Activated CD4-positive, alpha-beta T cell treated with anti-CD3 and anti-CD28 coated beads for 1 hour (primary cell): ENCODE results near the gene MISP3.

Experiments
- DNase-seq: peaks from one replicate; pipeline ENCODE4 v3.0.0-alpha.2; 2020

The MISP3 gene

DNA sequence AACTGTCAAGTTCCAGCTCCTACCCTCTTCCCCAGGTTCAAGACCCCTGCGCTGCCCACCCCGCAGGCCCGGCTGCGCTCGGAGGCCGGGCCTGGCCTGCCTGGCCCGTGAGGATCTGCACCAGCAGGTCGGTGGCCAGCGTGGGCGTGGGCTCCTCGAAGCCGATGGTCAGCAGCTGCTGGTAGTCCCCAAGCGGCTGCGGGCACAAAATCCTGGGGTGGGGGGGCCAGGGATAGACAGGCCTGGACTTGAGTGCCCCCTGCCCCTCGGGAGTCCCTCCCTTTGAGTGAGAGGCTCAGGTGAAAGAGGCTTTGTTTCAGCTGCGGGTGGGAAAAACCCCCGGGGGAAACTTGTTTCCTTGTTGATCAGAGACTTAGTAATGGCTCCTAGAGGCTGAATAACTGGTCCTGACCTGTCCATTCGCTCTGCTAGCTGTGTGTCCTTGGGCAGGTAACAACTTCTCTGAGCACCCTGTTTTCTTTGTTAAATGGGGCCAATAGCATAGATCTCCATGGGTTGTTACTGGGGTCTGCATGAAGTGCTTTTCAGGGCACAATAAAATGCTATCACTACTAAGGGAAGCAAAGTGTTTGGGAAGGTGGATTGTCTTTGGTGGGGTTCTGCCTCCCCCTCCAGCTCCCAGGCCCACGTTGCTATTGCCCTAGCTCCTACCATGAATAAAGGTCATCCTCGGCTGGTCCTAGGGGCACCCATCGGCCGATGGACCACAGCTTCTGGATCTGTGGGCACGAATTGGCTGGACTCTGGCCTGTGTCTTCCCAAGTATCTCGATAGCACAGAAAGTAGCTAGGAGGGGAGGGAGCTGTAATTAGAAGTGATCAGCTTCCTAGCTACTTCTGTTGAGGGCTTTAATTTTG lies 9.4 kb downstream of the MISP3 start:
- DNase-seq: no peak

DNA sequence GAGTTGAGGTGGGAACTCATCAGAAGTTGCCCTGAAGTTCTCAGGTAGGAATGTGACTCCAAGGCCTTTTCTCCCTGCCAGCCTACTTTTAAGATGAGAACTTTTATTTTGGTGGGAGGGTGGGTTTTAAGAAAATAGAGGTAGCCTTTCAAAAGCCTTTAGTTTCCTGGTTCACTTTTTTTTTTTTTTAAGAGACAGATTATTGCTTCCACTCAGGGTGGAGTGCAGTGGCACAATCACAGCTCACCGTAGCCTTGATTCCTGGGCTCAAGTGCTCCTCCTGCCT lies 10.0 kb downstream of the MISP3 start:
- no peak for DNase-seq

- no peak for DNase-seq
Observed at GRCh38 chr19:14085309-14085995, 12.9 kb downstream of the MISP3 start, which contains the start of gene C19orf67. TSS of gene C19orf67 (minus strand) at chr19:14085783. CDS start at chr19:14085627, 156 bp downstream.

- DNase-seq: no peak
Observed at GRCh38 chr19:14086098-14086497, 13.5 kb downstream of the MISP3 start.

GRCh38 chr19:14088634-14089411 lies 16.2 kb downstream of the MISP3 start:
- DNase-seq: no peak

DNA sequence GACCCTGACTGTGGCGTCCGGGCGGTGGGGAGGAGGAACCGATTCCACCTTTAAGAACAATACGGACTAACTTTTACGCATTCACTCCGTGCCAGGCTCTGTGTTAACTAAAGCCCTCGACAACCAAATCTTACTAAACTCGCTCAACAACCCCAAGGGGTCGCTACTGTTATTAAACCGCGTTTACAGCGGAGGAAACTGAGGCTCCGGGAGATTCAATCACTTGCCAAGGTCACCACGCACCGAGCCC lies 16.8 kb downstream of the MISP3 start:
- no peak for DNase-seq

DNA sequence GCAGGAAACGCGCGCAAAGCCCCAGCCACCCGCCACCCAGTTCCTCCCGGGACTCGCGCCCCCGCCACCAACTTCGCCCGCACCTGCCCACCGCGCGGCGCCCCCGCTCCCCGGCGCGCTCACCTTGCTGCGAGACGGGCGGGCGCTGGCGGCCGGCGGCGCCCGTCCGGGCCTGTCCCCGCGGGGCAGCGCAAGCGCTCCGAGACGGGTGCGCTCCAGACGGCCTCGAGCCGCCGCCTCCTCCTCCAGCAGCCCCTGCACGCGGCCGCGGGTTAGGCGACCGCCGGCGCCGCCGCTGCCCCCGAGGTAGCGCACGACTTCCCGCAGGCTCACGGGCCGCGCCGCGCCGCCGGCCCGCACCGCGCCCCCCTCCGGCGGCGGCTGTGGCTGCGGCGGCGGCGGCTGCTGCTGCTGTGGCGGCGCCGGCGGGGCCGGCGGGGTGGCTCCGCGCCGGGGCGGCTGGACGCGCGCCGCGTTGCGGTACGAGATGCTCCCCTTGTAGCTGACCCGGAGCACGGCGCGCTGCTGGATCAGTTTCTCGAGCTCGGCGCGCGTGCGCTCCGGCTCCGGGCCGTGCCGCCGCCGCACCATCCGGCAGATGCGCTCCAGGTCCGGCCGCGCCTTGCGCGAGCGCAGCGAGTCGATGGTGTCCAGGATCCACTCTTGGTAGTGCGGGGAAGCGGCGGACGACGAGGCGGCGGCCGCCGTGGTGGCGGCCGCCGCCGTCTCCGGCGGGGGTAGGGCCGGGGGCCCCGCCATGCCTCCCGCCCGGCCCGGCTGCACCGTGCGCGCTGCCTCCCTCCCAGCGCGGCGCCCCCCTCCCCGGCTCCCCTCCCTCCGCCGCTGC lies 17.3 kb downstream of the MISP3 start:
- peak; percentile 40 for DNase-seq

GRCh38 chr19:14090509-14091080 lies 18.0 kb downstream of the MISP3 start, which contains the start of gene SAMD1:
TSS of gene SAMD1 (minus strand) at chr19:14090751.
- DNase-seq: peak; percentile 75

DNA sequence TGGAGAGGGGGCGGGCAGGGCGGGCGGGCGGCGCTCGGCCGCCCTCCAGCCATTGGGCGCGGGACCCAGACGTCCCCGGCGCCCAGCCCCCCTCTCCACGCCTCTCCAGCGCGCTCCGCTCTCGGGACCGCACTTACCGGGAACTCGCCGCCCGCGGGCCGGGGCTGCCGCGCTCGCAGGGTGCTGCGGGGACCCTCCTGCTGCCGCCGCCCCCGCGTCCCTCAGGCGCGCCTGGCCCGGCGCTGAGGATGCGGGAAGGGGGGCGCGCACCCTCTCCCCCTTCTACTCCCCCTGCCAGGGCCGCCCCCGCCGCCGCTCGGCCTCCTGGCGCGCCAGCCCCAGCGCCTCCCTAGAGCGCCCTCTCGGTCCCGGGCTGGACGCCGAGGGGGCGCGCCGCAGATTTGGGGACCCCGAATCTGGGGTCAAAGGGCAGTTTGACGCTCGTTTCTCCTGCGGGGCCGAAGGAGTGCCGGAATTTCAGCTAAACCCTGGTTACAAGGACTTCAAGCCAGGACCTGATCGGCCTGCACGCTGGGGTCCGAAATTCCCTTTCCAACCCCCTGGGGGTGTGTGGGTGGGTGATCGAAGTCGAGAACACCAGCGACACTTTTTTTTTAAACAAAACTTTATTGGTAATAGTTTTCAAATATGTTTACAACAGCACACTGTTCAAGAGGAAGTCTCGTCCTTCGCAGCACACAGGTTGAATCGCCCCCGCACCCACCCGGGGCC lies 18.7 kb downstream of the MISP3 start:
- peak; percentile 46 for DNase-seq

GRCh38 chr19:14091813-14092462 lies 19.4 kb downstream of the MISP3 start:
- DNase-seq: peak; percentile 23

- no peak for DNase-seq
Observed at GRCh38 chr19:14093117-14093823, 20.7 kb downstream of the MISP3 start.

GRCh38 chr19:14094854-14095253 lies 22.3 kb downstream of the MISP3 start:
- DNase-seq: no peak

DNA sequence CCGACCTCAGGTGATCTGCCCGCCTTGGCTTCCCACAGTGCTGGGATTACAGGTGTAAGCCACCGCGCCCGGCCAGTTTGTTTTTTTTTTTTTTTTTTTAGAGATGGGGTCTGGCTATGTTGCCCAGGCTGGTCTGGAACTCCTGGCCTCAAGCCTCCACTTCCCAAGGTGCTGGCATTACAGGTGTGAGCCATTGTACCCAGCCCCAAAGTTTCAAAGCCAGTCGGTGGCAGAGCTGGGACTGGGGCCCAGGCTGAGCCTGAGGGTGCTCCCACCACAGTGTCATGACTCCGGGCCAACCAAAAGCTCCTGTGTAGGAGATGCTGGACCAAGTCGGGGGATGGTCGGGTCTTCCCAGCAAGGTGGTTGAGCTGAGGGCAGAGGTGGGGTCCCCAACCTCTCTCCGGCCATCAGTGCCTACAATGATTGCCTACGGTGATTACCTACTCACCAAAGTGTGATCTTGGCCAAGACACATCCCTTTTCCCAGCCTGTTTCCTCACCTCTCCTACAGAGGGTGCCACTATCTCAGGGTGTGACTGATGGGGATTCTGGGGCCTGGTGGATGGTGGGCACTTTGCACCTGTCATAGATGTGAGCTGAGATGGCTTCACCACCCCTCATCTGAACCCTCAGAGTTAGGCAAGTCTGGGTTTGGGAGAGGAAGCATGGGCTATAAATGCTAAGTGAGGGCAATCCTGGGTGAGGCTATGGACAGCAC lies 23.8 kb downstream of the MISP3 start:
- no peak for DNase-seq

- DNase-seq: no peak
Observed at GRCh38 chr19:14097532-14098151, 25.1 kb downstream of the MISP3 start.

- DNase-seq: no peak
Observed at GRCh38 chr19:14101003-14101545, 28.5 kb downstream of the MISP3 start.

- no peak for DNase-seq
Observed at GRCh38 chr19:14102102-14102696, 29.6 kb downstream of the MISP3 start.

GRCh38 chr19:14102756-14103155 lies 30.2 kb downstream of the MISP3 start:
- DNase-seq: no peak

DNA sequence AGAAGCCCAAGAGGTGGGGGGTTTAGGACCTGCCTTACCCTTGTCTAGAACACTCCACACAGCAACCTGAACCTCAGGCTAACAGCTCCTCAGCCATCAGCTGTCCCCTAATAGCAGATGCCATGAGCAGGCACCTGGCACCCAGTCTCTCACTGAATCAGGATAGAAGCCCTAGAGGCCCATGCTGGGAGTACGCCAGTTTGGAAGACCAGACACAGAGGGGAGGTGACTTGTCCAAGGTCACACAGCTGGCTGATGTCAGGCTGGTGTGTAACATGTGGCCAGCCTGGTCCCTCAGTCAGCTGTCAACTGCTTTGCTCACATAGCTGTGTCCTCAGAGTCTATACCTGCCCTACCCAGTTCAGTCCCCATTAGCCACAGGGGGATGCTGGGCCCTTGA lies 30.7 kb downstream of the MISP3 start:
- DNase-seq: no peak

- DNase-seq: no peak
Observed at GRCh38 chr19:14105680-14106079, 33.1 kb downstream of the MISP3 start.
